ENCODE results near the gene EMC7.

DNA sequence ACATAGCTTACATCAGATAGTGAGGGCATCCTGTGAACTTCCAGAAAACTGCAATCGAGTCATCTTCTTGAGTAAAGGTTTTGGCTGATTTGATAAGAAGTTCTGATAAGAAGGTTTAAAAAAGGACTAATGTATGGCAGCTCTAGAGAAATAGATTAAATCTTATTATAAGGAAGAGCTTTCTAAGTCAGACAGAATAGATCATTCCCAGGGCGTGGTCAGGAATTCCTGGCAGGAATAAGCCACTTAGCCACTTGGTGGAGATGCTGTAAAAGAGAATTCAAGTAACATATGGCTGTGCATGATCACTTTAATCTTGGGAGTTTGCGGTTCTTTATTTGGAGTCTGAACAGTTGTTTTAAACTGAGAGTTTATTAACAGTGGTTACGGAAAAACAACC is 17.6 kb upstream of the EMC7 start:
- no peak for TF ChIP-seq POLR2AphosphoS5 (IDR thresholded peaks at IDR 0.05; ENCODE audit: low read depth, low read length)
- TF ChIP-seq POLR2A (IDR thresholded peaks at IDR 0.05; ENCODE audit: low read depth, low read length) = no peak
- TF ChIP-seq TAF1 (IDR thresholded peaks at IDR 0.05; ENCODE audit: low read depth, low read length) = no peak
- TF ChIP-seq SPI1 (IDR thresholded peaks at IDR 0.05; ENCODE audit: low read depth, low read length) = no peak

Measured in GM12891 (cell line).